Measurements from ENCODE around the gene WDR62.
A peak's percentile ranks its signal among the peaks of the same experiment; 100 is the strongest.

WDR62 gene

DNA sequence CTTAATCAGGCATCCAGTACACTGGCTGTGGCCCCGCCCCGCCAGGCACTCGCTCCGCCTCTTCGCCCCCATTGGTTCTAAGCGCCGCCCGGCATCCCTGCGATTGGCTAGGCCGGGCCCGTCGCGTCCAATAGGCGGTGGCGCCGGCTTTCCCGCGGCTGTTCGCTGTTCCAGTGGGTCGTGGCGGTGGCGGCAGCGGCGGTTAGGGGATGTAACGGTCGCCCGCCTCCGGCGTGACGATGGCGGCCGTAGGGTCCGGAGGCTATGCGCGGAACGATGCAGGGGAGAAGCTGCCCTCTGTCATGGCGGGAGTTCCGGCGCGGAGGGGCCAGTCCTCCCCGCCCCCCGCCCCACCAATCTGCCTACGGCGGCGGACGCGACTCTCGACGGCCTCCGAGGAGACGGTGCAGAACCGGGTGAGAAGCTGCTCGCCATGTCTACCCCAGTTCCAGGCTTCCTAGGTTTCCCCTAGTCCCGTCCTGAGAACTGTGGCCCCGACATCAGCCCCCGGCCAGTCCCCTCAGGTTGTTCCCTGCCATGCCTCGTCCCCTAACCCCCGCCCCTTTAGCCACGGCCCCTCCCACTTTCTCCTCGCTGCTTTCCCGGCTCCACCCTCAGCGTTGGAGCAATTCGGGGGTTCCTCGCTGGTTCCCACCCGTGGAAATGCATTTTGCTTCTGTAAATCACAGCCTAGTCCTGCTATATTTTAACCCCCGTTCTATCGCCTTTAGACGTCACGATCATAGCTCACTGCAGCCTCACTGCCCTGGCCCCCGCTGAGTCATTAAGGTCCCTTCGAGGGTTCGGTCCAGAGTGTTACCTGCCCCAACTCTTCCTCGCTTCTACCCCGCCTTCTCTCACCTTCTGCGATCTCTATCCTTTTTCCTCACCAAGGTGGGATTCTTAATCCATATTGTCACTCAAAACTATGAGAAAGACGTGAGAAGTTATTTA is at the start of gene WDR62:
Gene WDR62 (plus strand): TSS at position 165 of the 954 bp plus-strand sequence. CDS start 75 bp downstream, at position 240.
- intact Hi-C loops (cut with micrococcal nuclease): loop anchor here (1.0 to 5.0 kb wide), 4 partner anchors 40 to 308 kb away; partner anchors contain the start of genes ALKBH6, LIN37, PSENEN and SDHAF1
- H3K27ac Mint-ChIP-seq: peak within 1 kb of the TSS; percentile 89
- H3K4me1 Mint-ChIP-seq (ENCODE audit: low read depth): peaks cover 43% of the 10 kb centered on the region
- H3K36me3 Mint-ChIP-seq (ENCODE audit: low read depth): peaks cover 21% of the 10 kb centered on the region
- H3K9me3 Mint-ChIP-seq: no peaks in the 10 kb centered on the region
- peak within 1 kb of the TSS; percentile 97 for H3K4me3 Mint-ChIP-seq
- H3K27me3 Mint-ChIP-seq: no peaks in the 10 kb centered on the region

- peaks cover 19% of the 10 kb centered on the region for H3K27me3 Mint-ChIP-seq
- intact Hi-C loops (cut with micrococcal nuclease): no loop called here
- no peaks in the 10 kb centered on the region for H3K9me3 Mint-ChIP-seq
- no peak overlapping the region for H3K27ac Mint-ChIP-seq
- peaks cover 20% of the 10 kb centered on the region for H3K4me1 Mint-ChIP-seq (ENCODE audit: low read depth)
- H3K4me3 Mint-ChIP-seq: no peak overlapping the region
- H3K36me3 Mint-ChIP-seq (ENCODE audit: low read depth): peaks cover 33% of the 10 kb centered on the region
Measured at GRCh38 chr19:36006955-36007354, 47.7 kb upstream of the WDR62 start.

DNA sequence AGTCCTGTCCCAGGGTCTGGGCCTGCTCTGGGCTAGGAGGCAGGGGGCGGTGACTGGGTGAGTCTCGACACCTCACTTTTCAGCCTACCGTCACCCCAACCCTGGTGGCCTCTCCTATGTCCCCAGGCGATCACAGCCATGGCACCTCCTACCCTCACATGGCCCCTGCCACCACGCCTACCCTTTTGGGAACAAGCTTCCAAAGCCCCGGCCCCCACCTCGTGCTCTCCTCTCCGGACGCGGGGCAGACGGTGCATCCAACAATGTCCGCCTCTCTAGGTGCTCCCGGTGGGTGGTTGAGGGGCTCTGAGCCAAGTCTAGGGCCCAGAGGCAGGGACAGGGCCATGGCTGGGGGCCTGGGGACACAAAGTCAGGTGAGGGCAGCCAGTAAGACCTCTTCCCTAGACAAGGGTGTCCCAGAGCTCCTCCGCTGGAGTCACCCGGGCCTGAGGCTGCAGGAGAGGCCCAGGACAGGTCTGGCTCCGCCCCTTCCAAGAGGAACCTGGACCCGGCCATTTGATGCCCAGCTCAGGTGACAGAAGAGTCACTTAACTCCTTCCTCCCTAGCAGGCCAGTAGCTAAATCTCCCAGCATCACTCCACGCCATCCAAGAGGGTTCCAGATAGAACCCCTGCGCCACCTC is 46.2 kb upstream of the WDR62 start, which contains the start of gene SYNE4:
Gene SYNE4 (minus strand): TSS at position 478 of the 643 bp plus-strand sequence. CDS start 132 bp downstream, at position 346.
- peaks cover 27% of the 10 kb centered on the region for H3K4me1 Mint-ChIP-seq (ENCODE audit: low read depth)
- peaks cover 19% of the 10 kb centered on the region for H3K27me3 Mint-ChIP-seq
- H3K4me3 Mint-ChIP-seq: peak within 1 kb of the TSS; percentile 56
- peak within 1 kb of the TSS; percentile 18 for H3K27ac Mint-ChIP-seq
- intact Hi-C loops (cut with micrococcal nuclease): no loop called here
- H3K9me3 Mint-ChIP-seq: no peaks in the 10 kb centered on the region
- H3K36me3 Mint-ChIP-seq (ENCODE audit: low read depth): peaks cover 23% of the 10 kb centered on the region

GRCh38 chr19:36009220-36009619 is 45.5 kb upstream of the WDR62 start:
- H3K4me3 Mint-ChIP-seq: peak overlapping the region; percentile 56
- H3K36me3 Mint-ChIP-seq (ENCODE audit: low read depth): peaks cover 24% of the 10 kb centered on the region
- no peaks in the 10 kb centered on the region for H3K9me3 Mint-ChIP-seq
- H3K4me1 Mint-ChIP-seq (ENCODE audit: low read depth): peaks cover 35% of the 10 kb centered on the region
- peak overlapping the region; percentile 18 for H3K27ac Mint-ChIP-seq
- intact Hi-C loops (cut with micrococcal nuclease): no loop called here
- peaks cover 19% of the 10 kb centered on the region for H3K27me3 Mint-ChIP-seq

- H3K4me1 Mint-ChIP-seq (ENCODE audit: low read depth): peaks cover 41% of the 10 kb centered on the region
- H3K36me3 Mint-ChIP-seq (ENCODE audit: low read depth): peaks cover 24% of the 10 kb centered on the region
- intact Hi-C loops (cut with micrococcal nuclease): no loop called here
- peak overlapping the region; percentile 56 for H3K4me3 Mint-ChIP-seq
- H3K9me3 Mint-ChIP-seq: no peaks in the 10 kb centered on the region
- peak overlapping the region; percentile 18 for H3K27ac Mint-ChIP-seq
- peaks cover 19% of the 10 kb centered on the region for H3K27me3 Mint-ChIP-seq
Measured at GRCh38 chr19:36009633-36010379, 44.9 kb upstream of the WDR62 start.

DNA sequence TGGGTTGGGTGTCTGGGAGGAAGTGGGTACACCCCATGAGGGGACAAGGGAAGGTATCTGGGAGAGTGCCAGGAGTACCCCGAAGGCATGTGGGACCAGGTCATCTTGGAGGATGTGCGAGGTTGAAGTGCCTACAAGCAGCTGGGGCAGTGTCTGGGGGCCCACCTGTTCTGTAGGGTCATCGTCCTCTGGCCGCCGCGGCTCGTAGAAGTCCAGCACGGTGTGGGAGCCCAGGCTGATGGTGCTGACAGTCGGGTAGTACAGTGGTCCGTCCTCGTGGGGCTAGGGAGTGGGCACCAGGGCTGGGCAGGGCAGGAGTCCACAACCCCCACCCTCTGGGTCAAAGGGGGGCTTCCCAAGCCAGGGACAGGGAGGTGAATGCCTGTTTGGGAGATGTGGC is 44.3 kb upstream of the WDR62 start:
- peaks cover 47% of the 10 kb centered on the region for H3K4me1 Mint-ChIP-seq (ENCODE audit: low read depth)
- H3K36me3 Mint-ChIP-seq (ENCODE audit: low read depth): peaks cover 24% of the 10 kb centered on the region
- intact Hi-C loops (cut with micrococcal nuclease): no loop called here
- H3K9me3 Mint-ChIP-seq: no peaks in the 10 kb centered on the region
- no peak overlapping the region for H3K4me3 Mint-ChIP-seq
- peaks cover 19% of the 10 kb centered on the region for H3K27me3 Mint-ChIP-seq
- no peak overlapping the region for H3K27ac Mint-ChIP-seq

DNA sequence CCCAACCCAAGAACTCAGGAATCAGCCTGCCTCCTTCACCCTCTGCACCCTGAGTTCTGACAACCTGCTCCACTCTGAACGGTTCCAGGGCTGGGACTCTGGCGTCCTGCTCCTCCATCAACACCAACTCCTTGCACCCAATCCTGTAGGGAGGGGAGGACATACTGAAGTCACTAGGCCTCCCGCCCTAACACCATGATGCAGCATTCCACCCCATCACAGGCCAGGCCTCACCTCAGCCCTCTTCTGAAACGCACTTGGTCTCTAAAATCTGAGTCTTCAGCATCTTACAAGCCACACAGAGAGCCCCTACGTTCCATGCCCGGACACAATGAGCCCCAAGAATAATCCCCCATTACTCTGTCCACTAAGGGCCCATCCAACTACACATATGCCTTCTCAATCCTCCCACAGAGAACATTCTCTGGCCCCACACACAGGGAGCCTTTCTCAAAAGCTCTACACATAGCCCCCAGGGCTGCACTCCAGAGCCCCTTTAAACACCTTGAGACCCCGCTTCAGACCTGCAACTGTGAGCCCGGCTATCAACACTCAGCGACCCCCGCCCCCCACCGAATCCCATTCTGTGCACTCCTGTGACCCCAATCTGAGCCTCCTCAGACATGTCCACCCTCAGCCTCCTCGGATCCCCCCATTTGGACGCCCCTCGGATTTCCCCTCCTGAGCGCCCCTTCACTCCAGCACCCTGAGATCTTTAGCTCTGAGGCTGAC is 41.3 kb upstream of the WDR62 start:
- Mint-ChIP-seq H3K27me3 (peaks cover 17% of the 10 kb centered on the region), H3K36me3 (ENCODE audit: low read depth) (peaks cover 24% of the 10 kb centered on the region), H3K4me1 (ENCODE audit: low read depth) (peaks cover 51% of the 10 kb centered on the region), H3K4me3 (peak overlapping the region; percentile 97), H3K9me3 (no peaks in the 10 kb centered on the region), H3K27ac (peak overlapping the region; percentile 98)
- intact Hi-C loops (cut with micrococcal nuclease): loop anchor here (2.0 kb wide), 1 partner anchor 41 kb away; the partner anchor contains the start of genes THAP8 and WDR62

- Mint-ChIP-seq H3K27me3 (peaks cover 12% of the 10 kb centered on the region), H3K27ac (peak within 1 kb of the TSS; percentile 98), H3K9me3 (no peaks in the 10 kb centered on the region), H3K36me3 (ENCODE audit: low read depth) (peaks cover 24% of the 10 kb centered on the region), H3K4me1 (ENCODE audit: low read depth) (peaks cover 45% of the 10 kb centered on the region), H3K4me3 (peak within 1 kb of the TSS; percentile 97)
- intact Hi-C loops (cut with micrococcal nuclease): loop anchor here (2.0 kb wide), 1 partner anchor 41 kb away; the partner anchor contains the start of genes THAP8 and WDR62
Measured at GRCh38 chr19:36014012-36014924, 40.4 kb upstream of the WDR62 start, which contains the start of gene ALKBH6. TSS of gene ALKBH6 (minus strand) at chr19:36014213. CDS start at chr19:36013397, 816 bp downstream.

DNA sequence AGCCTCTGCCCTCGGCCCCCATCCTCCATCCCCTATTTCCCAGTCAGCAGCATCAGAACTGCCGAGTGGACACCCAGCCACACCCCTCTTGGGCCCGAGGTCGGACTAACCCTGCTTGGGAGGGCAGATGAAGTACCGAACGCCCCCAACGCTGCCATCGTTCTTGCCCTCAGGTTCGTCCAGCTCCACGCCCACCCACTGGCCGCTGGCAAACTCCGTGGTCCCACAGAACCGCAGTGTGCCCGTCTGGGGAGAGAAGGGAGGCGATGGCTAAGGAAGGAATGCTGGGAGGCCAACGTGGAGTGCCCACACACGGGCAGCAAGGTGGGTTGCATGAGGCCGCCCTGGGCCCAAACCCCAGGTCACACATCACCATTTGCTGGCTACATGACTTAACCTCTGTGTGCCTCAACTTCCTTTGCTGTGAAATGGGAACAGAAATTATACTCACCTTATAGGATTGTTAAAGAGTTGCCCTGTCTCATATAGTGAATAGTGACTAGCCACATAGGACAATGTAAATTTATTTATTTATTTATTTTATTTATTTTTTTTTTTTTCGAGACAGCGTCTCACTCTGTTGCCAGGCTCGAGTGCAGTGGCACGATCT is 35.5 kb upstream of the WDR62 start:
- Mint-ChIP-seq H3K27me3 (no peaks in the 10 kb centered on the region), H3K4me1 (ENCODE audit: low read depth) (peaks cover 17% of the 10 kb centered on the region), H3K4me3 (no peak overlapping the region), H3K36me3 (ENCODE audit: low read depth) (peaks cover 20% of the 10 kb centered on the region), H3K27ac (no peak overlapping the region), H3K9me3 (no peaks in the 10 kb centered on the region)
- intact Hi-C loops (cut with micrococcal nuclease): no loop called here

- Mint-ChIP-seq H3K4me3 (no peak overlapping the region), H3K9me3 (no peaks in the 10 kb centered on the region), H3K4me1 (ENCODE audit: low read depth) (no peaks in the 10 kb centered on the region), H3K36me3 (ENCODE audit: low read depth) (peaks cover 12% of the 10 kb centered on the region), H3K27me3 (no peaks in the 10 kb centered on the region), H3K27ac (no peak overlapping the region)
- intact Hi-C loops (cut with micrococcal nuclease): no loop called here
Measured at GRCh38 chr19:36023432-36023831, 31.3 kb upstream of the WDR62 start.

GRCh38 chr19:36025541-36025940 is 29.2 kb upstream of the WDR62 start:
- Mint-ChIP-seq H3K27ac (no peak overlapping the region), H3K4me3 (no peak overlapping the region), H3K4me1 (ENCODE audit: low read depth) (no peaks in the 10 kb centered on the region), H3K9me3 (no peaks in the 10 kb centered on the region), H3K36me3 (ENCODE audit: low read depth) (peaks cover 12% of the 10 kb centered on the region), H3K27me3 (no peaks in the 10 kb centered on the region)
- intact Hi-C loops (cut with micrococcal nuclease): no loop called here
